Endothelial cell (in vitro differentiated cells): Measurements from ENCODE around the gene SLC25A24. TPM values are rescaled to one million over a fixed set of nuclear protein-coding genes. Genes with fewer than 3 reads are reported as not detected.
A peak's percentile ranks its signal among the peaks of the same experiment; 100 is the strongest.
"Not testable (repeated sequence)": the region's sequence is repeated elsewhere in the genome, so short reads cannot be mapped to it uniquely, and the experiment has no call there.

ENCODE experiments used
- DNase-seq: peaks from one replicate; pipeline ENCODE4 v3.0.0; 2021; ENCODE audit warnings: low spot score
- H3K27ac Mint-ChIP-seq: one replicate; pipeline ENCODE4 v1.8.0; 2021; ENCODE audit warnings: mixed read lengths, inconsistent platforms; ENCODE audit not compliant: unreplicated experiment
- H3K27me3 Mint-ChIP-seq: one replicate; pipeline ENCODE4 v1.8.0; 2021; ENCODE audit warnings: mild to moderate bottlenecking, moderate library complexity, mixed read lengths, inconsistent platforms; ENCODE audit not compliant: unreplicated experiment
- H3K36me3 Mint-ChIP-seq: one replicate; pipeline ENCODE4 v1.8.0; 2021; ENCODE audit warnings: mild to moderate bottlenecking, low read depth, mixed read lengths, inconsistent platforms; ENCODE audit not compliant: unreplicated experiment
- H3K4me1 Mint-ChIP-seq: one replicate; pipeline ENCODE4 v1.8.0; 2021; ENCODE audit warnings: mild to moderate bottlenecking, mixed read lengths, inconsistent platforms; ENCODE audit not compliant: unreplicated experiment
- H3K4me3 Mint-ChIP-seq: one replicate; pipeline ENCODE4 v1.8.0; 2021; ENCODE audit warnings: mild to moderate bottlenecking, mixed read lengths, inconsistent platforms; ENCODE audit not compliant: unreplicated experiment
- H3K9me3 Mint-ChIP-seq: one replicate; pipeline ENCODE4 v1.8.0; 2021; ENCODE audit warnings: mixed read lengths, inconsistent platforms; ENCODE audit not compliant: unreplicated experiment
- total RNA-seq: library from RNA; stranded (reverse); fragmentation: NEBNext Ultra II Directional; extraction: Animal tissue kit (Norgen Biotek cat#: 25700); gene quantifications from one replicate; pipeline ENCODE4 v1.2.1, GENCODE V29; 2021; ENCODE audit not compliant: unreplicated experiment
- TF ChIP-seq, protein P1 (sequence below): fragments of 200-600 bp; sonication (generic); IDR thresholded peaks from one replicate; pipeline ENCODE4 v1.5.0; 2021; ENCODE audit warnings: antibody characterized with exemption; ENCODE audit not compliant: unreplicated experiment

Gene SLC25A24
- total RNA-seq, 1 donor from 2014 or later, result 51.1 TPM

DNA sequence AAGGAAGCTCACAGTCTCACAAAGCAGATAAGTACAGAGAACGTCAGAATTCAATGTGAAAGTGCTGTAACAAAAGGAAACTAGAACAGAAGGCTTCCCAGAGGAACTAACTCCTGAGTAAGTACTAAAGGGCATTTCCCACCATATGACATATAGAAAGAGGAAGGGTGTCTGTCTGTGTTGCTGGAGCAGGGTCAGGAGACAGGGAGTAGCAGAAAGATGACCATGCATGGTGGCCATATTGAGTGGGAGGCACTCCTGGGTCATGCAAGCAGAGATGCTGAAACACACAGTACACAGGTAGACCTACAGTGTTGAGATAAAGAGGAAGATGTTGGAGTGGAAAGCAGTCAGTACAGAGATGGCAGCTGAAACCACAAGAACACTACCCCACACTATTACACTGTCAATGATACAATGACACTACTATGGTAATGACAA lies 47.3 kb downstream of the SLC25A24 start:
- H3K27me3 Mint-ChIP-seq, result no peaks in the 10 kb centered on the region
- H3K27ac Mint-ChIP-seq, result no peak overlapping the region
- no peaks in the 10 kb centered on the region for H3K9me3 Mint-ChIP-seq
- DNase-seq, result no peak
- TF ChIP-seq, protein P1, sequence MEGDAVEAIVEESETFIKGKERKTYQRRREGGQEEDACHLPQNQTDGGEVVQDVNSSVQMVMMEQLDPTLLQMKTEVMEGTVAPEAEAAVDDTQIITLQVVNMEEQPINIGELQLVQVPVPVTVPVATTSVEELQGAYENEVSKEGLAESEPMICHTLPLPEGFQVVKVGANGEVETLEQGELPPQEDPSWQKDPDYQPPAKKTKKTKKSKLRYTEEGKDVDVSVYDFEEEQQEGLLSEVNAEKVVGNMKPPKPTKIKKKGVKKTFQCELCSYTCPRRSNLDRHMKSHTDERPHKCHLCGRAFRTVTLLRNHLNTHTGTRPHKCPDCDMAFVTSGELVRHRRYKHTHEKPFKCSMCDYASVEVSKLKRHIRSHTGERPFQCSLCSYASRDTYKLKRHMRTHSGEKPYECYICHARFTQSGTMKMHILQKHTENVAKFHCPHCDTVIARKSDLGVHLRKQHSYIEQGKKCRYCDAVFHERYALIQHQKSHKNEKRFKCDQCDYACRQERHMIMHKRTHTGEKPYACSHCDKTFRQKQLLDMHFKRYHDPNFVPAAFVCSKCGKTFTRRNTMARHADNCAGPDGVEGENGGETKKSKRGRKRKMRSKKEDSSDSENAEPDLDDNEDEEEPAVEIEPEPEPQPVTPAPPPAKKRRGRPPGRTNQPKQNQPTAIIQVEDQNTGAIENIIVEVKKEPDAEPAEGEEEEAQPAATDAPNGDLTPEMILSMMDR, result no peak
- H3K4me3 Mint-ChIP-seq, result no peak overlapping the region
- peaks cover 3% of the 10 kb centered on the region for H3K4me1 Mint-ChIP-seq
- H3K36me3 Mint-ChIP-seq, result peaks cover 38% of the 10 kb centered on the region

DNA sequence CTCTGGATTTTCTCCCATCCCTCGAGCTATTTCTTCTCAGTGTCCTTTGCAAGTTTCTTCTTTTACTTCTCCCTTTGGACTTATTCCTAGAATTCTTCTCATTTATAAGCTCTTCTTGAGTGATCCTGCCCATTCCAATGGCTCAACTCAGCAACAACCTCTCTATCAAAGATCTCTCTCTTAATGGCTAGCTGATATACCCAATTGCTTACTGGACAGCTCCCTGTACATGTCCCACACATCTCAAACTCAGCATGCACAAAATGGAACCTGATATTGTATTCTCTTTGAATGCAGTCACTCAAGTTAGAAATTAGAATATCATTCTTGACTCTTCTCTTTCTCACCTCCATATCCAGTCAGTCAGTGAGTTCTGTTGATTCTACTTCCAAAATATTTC lies 48.6 kb downstream of the SLC25A24 start:
- Mint-ChIP-seq H3K27me3 (no peaks in the 10 kb centered on the region), H3K36me3 (peaks cover 41% of the 10 kb centered on the region), H3K27ac (no peak overlapping the region), H3K4me1 (peaks cover 3% of the 10 kb centered on the region), H3K4me3 (no peak overlapping the region), H3K9me3 (no peaks in the 10 kb centered on the region)
- TF ChIP-seq, protein P1, result no peak
- no peak for DNase-seq

DNA sequence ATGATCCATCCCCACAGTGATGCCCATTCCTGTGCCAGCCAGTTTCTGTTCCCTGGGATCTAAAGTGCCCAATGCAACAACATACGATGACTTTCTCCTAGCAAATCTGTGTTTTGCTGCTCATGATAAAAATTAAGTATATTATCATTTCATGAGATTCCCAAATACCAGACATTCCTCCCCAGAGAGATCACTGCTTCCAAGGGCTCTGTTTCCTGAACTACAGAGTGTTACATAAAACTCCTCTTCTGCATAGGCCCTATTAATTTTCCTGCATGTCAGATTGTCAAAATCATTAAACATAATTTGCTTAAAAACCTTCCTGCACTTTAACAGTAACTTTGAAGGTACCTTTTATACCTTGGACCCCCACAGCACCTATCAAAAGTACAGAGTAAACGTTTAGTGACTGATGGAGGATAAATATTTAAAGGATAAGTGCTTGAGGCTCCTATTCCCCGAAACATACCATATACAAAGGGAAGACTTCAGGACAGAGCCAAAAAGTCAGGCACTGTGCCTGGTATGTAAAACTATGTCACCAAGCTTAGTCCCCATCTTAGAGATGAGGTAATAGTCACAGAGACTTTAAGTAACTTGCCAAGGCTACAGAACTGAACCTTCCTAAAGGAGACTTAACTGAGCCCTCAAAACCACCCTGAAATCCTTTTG lies 50.2 kb downstream of the SLC25A24 start:
- Mint-ChIP-seq H3K4me1 (peaks cover 3% of the 10 kb centered on the region), H3K9me3 (peaks cover 6% of the 10 kb centered on the region), H3K27me3 (no peaks in the 10 kb centered on the region), H3K4me3 (peak overlapping the region; percentile 4), H3K27ac (no peak overlapping the region), H3K36me3 (peaks cover 52% of the 10 kb centered on the region)
- DNase-seq, result no peak
- TF ChIP-seq, protein P1, result no peak

DNA sequence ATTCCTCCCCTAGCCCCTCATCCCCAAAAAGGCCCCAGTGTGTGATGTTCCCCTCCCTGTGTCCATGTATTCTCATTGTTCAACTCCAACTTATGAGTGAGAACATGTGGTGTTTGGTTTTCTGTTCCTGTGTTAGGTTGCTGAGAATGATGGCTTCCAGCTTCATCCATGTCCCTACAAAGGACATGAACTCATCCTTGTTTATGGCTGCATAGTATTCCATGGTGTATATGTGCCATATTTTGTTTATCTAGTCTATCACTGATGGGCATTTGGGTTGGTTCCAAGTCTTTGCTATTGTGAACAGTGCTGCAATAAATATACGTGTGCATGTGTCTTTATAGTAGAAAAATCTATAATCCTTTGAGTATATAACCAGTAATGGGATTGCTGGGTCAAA lies 55.6 kb downstream of the SLC25A24 start:
- not testable (repeated sequence) for H3K27ac Mint-ChIP-seq, H3K9me3 Mint-ChIP-seq, H3K4me1 Mint-ChIP-seq, DNase-seq, H3K27me3 Mint-ChIP-seq, H3K4me3 Mint-ChIP-seq
- peaks cover 73% of the 10 kb centered on the region for H3K36me3 Mint-ChIP-seq

DNA sequence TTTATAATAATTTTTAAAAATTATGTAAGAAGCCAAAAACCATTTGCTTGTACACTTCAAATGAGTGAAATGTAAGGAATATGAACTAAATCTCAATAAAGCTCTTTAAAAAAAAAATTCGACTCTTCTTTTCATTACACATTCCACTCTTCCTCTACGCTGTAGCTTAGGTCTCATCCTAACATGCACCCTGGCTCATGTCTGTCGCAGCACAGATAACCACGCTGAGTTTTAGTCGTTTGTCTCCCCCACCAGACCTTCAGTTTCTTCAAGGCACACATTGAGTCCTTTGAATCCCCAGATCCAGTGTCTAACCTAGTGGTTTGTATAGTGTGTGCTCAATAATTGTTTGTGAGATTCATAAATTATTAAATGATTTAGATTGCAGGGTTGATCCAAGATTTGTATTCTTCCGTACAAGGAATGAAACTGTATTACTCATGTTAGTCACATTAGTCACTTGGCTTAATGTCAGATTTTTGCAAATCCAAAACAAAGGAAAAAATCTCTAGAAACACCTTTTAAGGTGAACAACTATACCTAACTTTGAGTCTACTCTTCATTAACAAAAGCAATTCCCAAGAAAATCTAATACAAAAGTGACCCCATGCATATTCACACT lies 57.3 kb downstream of the SLC25A24 start:
- peak overlapping the region; percentile 57 for H3K4me3 Mint-ChIP-seq
- H3K27ac Mint-ChIP-seq, result no peak overlapping the region
- H3K4me1 Mint-ChIP-seq, result peaks cover 9% of the 10 kb centered on the region
- DNase-seq, result no peak
- peaks cover 6% of the 10 kb centered on the region for H3K9me3 Mint-ChIP-seq
- H3K27me3 Mint-ChIP-seq, result peaks cover 2% of the 10 kb centered on the region
- H3K36me3 Mint-ChIP-seq, result peaks cover 73% of the 10 kb centered on the region
- TF ChIP-seq, protein P1, result no peak
